ENCODE data around the gene USP47. TPM values are rescaled to one million over a fixed set of nuclear protein-coding genes. Genes with fewer than 3 reads are reported as not detected.
A peak's percentile ranks its signal among the peaks of the same experiment; 100 is the strongest.

The USP47 gene
- total and polyA plus RNA-seq, 2 experiments from 2014 or later: 35.9 to 58.8 TPM

GRCh38 chr11:11976481-11977127, 134.8 kb downstream of the USP47 start:
- in situ Hi-C loops (cut with MboI): no loop called here
- H3K4me2 ChIP-seq (ENCODE audit: unreplicated experiment): peak overlapping the region; percentile 33
- H3K79me2 ChIP-seq (ENCODE audit: insufficient read depth): no peaks in the 10 kb centered on the region
- H3K9me2 ChIP-seq (ENCODE audit: insufficient read depth): no peaks in the 10 kb centered on the region
- WGBS, 2 experiments (ENCODE audit: low coverage in 1 of 2, low lambda C conversion rate in 2 of 2, missing lambda C conversion rate in 2 of 2): 48 to 50% methylated on average over 6 of the region's 6 CpGs
- H4K20me1 ChIP-seq (ENCODE audit: insufficient read depth): no peaks in the 10 kb centered on the region
- H2AFZ ChIP-seq: no peak overlapping the region
- H3K27me3 ChIP-seq (replicated peaks; ENCODE audit: insufficient read depth): no peaks in the 10 kb centered on the region
- H3K4me1 ChIP-seq (ENCODE audit: insufficient read depth): peaks cover 82% of the 10 kb centered on the region
- peak overlapping the region; percentile 76 for H3K27ac ChIP-seq
- no peaks in the 10 kb centered on the region for H3K36me3 ChIP-seq (ENCODE audit: low read depth)
- peaks cover 48% of the 10 kb centered on the region for H3F3A ChIP-seq (ENCODE audit: insufficient read depth)
- TF ChIP-seq EZH2phosphoT487 (IDR thresholded peaks at IDR 0.05; ENCODE audit: insufficient read depth, low read depth): no peak
- no peak for TF ChIP-seq EZH2 (IDR thresholded peaks at IDR 0.05; ENCODE audit: insufficient read depth, poor library complexity, severe bottlenecking)
- peak; percentile 31 for DNase-seq
- no peaks in the 10 kb centered on the region for H3K9me3 ChIP-seq (ENCODE audit: low read depth)
- H3K9ac ChIP-seq: peak overlapping the region; percentile 54
- H3K4me3 ChIP-seq: peak overlapping the region; percentile 27; the same call in 1 of the 2 replicates

GRCh38 chr11:11977206-11977938, 135.6 kb downstream of the USP47 start:
- Histone ChIP-seq H3K9me2 (ENCODE audit: insufficient read depth) (no peaks in the 10 kb centered on the region), H3K4me3 (peak overlapping the region; percentile 27; the same call in 1 of the 2 replicates)

GRCh38 chr11:11978098-11978637, 136.4 kb downstream of the USP47 start:
- Histone ChIP-seq H3K27me3 (replicated peaks; ENCODE audit: insufficient read depth) (no peaks in the 10 kb centered on the region), H3K4me3 (no peak overlapping the region), H3K4me2 (ENCODE audit: unreplicated experiment) (peak overlapping the region; percentile 50), H3K9me2 (ENCODE audit: insufficient read depth) (no peaks in the 10 kb centered on the region), H3K36me3 (ENCODE audit: low read depth) (no peaks in the 10 kb centered on the region), H3K4me1 (ENCODE audit: insufficient read depth) (peaks cover 83% of the 10 kb centered on the region), H3K79me2 (ENCODE audit: insufficient read depth) (no peaks in the 10 kb centered on the region), H2AFZ (no peak overlapping the region), H3K27ac (peak overlapping the region; percentile 93; the same call in 1 of the 2 replicates), H3K9ac (no peak overlapping the region; the same call in 1 of the 2 replicates), H3K9me3 (ENCODE audit: low read depth) (no peaks in the 10 kb centered on the region), H3F3A (ENCODE audit: insufficient read depth) (peaks cover 47% of the 10 kb centered on the region), H4K20me1 (ENCODE audit: insufficient read depth) (no peaks in the 10 kb centered on the region)
- WGBS, 2 experiments (ENCODE audit: low coverage in 1 of 2, low lambda C conversion rate in 2 of 2, missing lambda C conversion rate in 2 of 2): 86 to 91% methylated on average over 4 of the region's 4 CpGs
- DNase-seq: no peak
- TF ChIP-seq EZH2 (IDR thresholded peaks at IDR 0.05; ENCODE audit: insufficient read depth, poor library complexity, severe bottlenecking) (no peak), EZH2phosphoT487 (IDR thresholded peaks at IDR 0.05; ENCODE audit: insufficient read depth, low read depth) (no peak)
- in situ Hi-C loops (cut with MboI): no loop called here

More at GRCh38 chr11:11977206-11977938, 135.6 kb downstream of the USP47 start:
- Histone ChIP-seq H4K20me1 (ENCODE audit: insufficient read depth) (no peaks in the 10 kb centered on the region), H3K79me2 (ENCODE audit: insufficient read depth) (no peaks in the 10 kb centered on the region), H3K4me2 (ENCODE audit: unreplicated experiment) (peak overlapping the region; percentile 50), H3K4me1 (ENCODE audit: insufficient read depth) (peaks cover 82% of the 10 kb centered on the region), H3K27me3 (replicated peaks; ENCODE audit: insufficient read depth) (no peaks in the 10 kb centered on the region), H3F3A (ENCODE audit: insufficient read depth) (peaks cover 48% of the 10 kb centered on the region), H3K9me3 (ENCODE audit: low read depth) (no peaks in the 10 kb centered on the region), H2AFZ (no peak overlapping the region), H3K9ac (peak overlapping the region; percentile 54), H3K27ac (peak overlapping the region; percentile 76), H3K36me3 (ENCODE audit: low read depth) (no peaks in the 10 kb centered on the region)
- WGBS, 2 experiments (ENCODE audit: low coverage in 1 of 2, low lambda C conversion rate in 2 of 2, missing lambda C conversion rate in 2 of 2): 5 to 6% methylated on average over 10 of the region's 10 CpGs
- TF ChIP-seq EZH2phosphoT487 (IDR thresholded peaks at IDR 0.05; ENCODE audit: insufficient read depth, low read depth) (no peak), EZH2 (IDR thresholded peaks at IDR 0.05; ENCODE audit: insufficient read depth, poor library complexity, severe bottlenecking) (no peak)
- in situ Hi-C loops (cut with MboI): no loop called here
- DNase-seq: peak; percentile 94

GRCh38 chr11:11978792-11979487, 137.2 kb downstream of the USP47 start:
- Histone ChIP-seq H3K79me2 (ENCODE audit: insufficient read depth) (no peaks in the 10 kb centered on the region), H3K9me3 (ENCODE audit: low read depth) (no peaks in the 10 kb centered on the region), H3K27me3 (replicated peaks; ENCODE audit: insufficient read depth) (no peaks in the 10 kb centered on the region), H2AFZ (peak overlapping the region; percentile 55), H3F3A (ENCODE audit: insufficient read depth) (peaks cover 47% of the 10 kb centered on the region), H3K4me2 (ENCODE audit: unreplicated experiment) (peak overlapping the region; percentile 44), H3K4me3 (no peak overlapping the region), H3K4me1 (ENCODE audit: insufficient read depth) (peaks cover 83% of the 10 kb centered on the region), H3K9me2 (ENCODE audit: insufficient read depth) (no peaks in the 10 kb centered on the region), H4K20me1 (ENCODE audit: insufficient read depth) (no peaks in the 10 kb centered on the region), H3K36me3 (ENCODE audit: low read depth) (no peaks in the 10 kb centered on the region), H3K27ac (peak overlapping the region; percentile 93), H3K9ac (peak overlapping the region; percentile 76)
- peak; percentile 75 for DNase-seq
- TF ChIP-seq EZH2phosphoT487 (IDR thresholded peaks at IDR 0.05; ENCODE audit: insufficient read depth, low read depth) (no peak), EZH2 (IDR thresholded peaks at IDR 0.05; ENCODE audit: insufficient read depth, poor library complexity, severe bottlenecking) (no peak)
- 26% methylated on average over 12 to 13 of the region's 13 CpGs for WGBS, 2 experiments (ENCODE audit: low coverage in 1 of 2, low lambda C conversion rate in 2 of 2, missing lambda C conversion rate in 2 of 2)
- in situ Hi-C loops (cut with MboI): no loop called here

Data from GM23248 (cell line).